HepG2 (cell line): ENCODE measurements around the gene CCDC148. TPM values are rescaled to one million over a fixed set of nuclear protein-coding genes. Genes with fewer than 3 reads are reported as not detected.

Source experiments
- CBFB ChIP-seq: sonication (generic); formaldehyde crosslinking; IDR thresholded peaks from 2 replicates; pipeline ENCODE4 v1.4.0; 2020; ENCODE audit warnings: missing genetic modification reagents
- CBX5 ChIP-seq: sonication (generic); formaldehyde crosslinking; IDR thresholded peaks from 2 replicates; pipeline ENCODE4 v1.4.0; 2020; ENCODE audit warnings: missing genetic modification reagents, borderline replicate concordance
- DMAP1 ChIP-seq: IDR thresholded peaks from 2 replicates; pipeline ENCODE4 v1.6.1; 2016
- ELF3 ChIP-seq: IDR thresholded peaks from 2 replicates; pipeline ENCODE4 v1.6.1; 2016; ENCODE audit warnings: missing genetic modification reagents, missing compliant biosample characterization
- ETV5 ChIP-seq: IDR thresholded peaks from 2 replicates; pipeline ENCODE4 v1.6.1; 2018; ENCODE audit warnings: missing biosample characterization, missing genetic modification reagents, inconsistent platforms, borderline replicate concordance
- GFI1 ChIP-seq: sonication (generic); formaldehyde crosslinking; IDR thresholded peaks from 2 replicates; pipeline ENCODE4 v1.5.0; 2020; ENCODE audit warnings: missing genetic modification reagents, mild to moderate bottlenecking, borderline replicate concordance
- HHEX ChIP-seq: IDR thresholded peaks from 2 replicates; pipeline ENCODE4 v1.6.1; 2016; ENCODE audit warnings: control low read depth
- HNF4A ChIP-seq: sonication (generic); formaldehyde crosslinking; IDR thresholded peaks from 2 replicates; pipeline ENCODE4 v1.4.0; 2020; ENCODE audit warnings: missing genetic modification reagents
- HOXA3 ChIP-seq: sonication (generic); formaldehyde crosslinking; IDR thresholded peaks from 2 replicates; pipeline ENCODE4 v1.5.0; 2020; ENCODE audit warnings: missing genetic modification reagents
- JUNB ChIP-seq: sonication (generic); formaldehyde crosslinking; IDR thresholded peaks from 2 replicates; pipeline ENCODE4 v1.8.0; 2022; ENCODE audit warnings: missing genetic modification reagents, mild to moderate bottlenecking, borderline replicate concordance
- ZBTB20 ChIP-seq: sonication (generic); formaldehyde crosslinking; IDR thresholded peaks from 2 replicates; pipeline ENCODE4 v1.8.1; 2023; ENCODE audit warnings: missing genetic modification reagents, low read depth, mild to moderate bottlenecking, borderline replicate concordance
- ZNF251 ChIP-seq: sonication (generic); formaldehyde crosslinking; IDR thresholded peaks from 2 replicates; pipeline ENCODE4 v1.9.0; 2021; ENCODE audit warnings: mild to moderate bottlenecking, missing genetic modification reagents
- ZNF263 ChIP-seq: sonication (generic); formaldehyde crosslinking; IDR thresholded peaks from 2 replicates; pipeline ENCODE4 v1.4.0; 2020; ENCODE audit warnings: missing genetic modification reagents
- ZNF652 ChIP-seq: IDR thresholded peaks from 2 replicates; pipeline ENCODE4 v1.6.1; 2016; ENCODE audit warnings: low read depth, borderline replicate concordance
- ZNF766 ChIP-seq: sonication (generic); formaldehyde crosslinking; IDR thresholded peaks from 2 replicates; pipeline ENCODE4 v1.5.0; 2020; ENCODE audit warnings: missing genetic modification reagents, borderline replicate concordance
- polyA plus RNA-seq, 8 experiments: library from polyadenylated mRNA; depleted of rRNA in 3 of 8; stranded (reverse) in 7 of 8; unstranded in 1 of 8; fragments of >200 nt; fragmentation: Illumina TruSeq in 4 of 8; extraction: Trizol in 4 of 8; gene quantifications; 2 replicates each; pipeline versions ENCODE4 v1.2.1 to v1.2.3, GENCODE V29; 2011 to 2016; ENCODE audit warnings: low read depth in 4 of 8, missing spikeins in 1 of 8, mixed read lengths in 1 of 8; ENCODE audit not compliant: insufficient read depth in 1 of 8
- total RNA-seq, 5 experiments: library from RNA; depleted of rRNA; stranded (reverse); fragments of >200 nt; fragmentation: Illumina TruSeq; extraction: Trizol; gene quantifications; 2 replicates each; pipeline ENCODE4 v1.2.3, GENCODE V29; 2016; ENCODE audit warnings: low read depth in 1 of 5
- TF ChIP-seq, protein P1 (sequence below), 2 experiments: sonication (generic) in 1 of 2; formaldehyde crosslinking in 1 of 2; IDR thresholded peaks; 2 replicates each; pipeline versions ENCODE4 v1.4.0 to v1.6.1; 2016 to 2020; ENCODE audit warnings: borderline replicate concordance in 1 of 2, low read depth in 1 of 2, mild to moderate bottlenecking in 1 of 2, missing genetic modification reagents in 1 of 2
- TF ChIP-seq, protein P2 (sequence below): sonication (generic); formaldehyde crosslinking; IDR thresholded peaks from 2 replicates; pipeline ENCODE4 v1.8.0; 2022; ENCODE audit warnings: mild to moderate bottlenecking, missing genetic modification reagents; ENCODE audit not compliant: insufficient replicate concordance
- TF ChIP-seq, protein P3 (sequence below): sonication (generic); formaldehyde crosslinking; IDR thresholded peaks from 2 replicates; pipeline ENCODE4 v1.5.1; 2020; ENCODE audit warnings: mild to moderate bottlenecking, missing genetic modification reagents, borderline replicate concordance

The CCDC148 gene
- total and polyA plus RNA-seq, 2 of the 13 experiments (the other 11 are each of a cell fraction or from before 2014, with no cell fraction given): 0.30 to 0.49 TPM

DNA sequence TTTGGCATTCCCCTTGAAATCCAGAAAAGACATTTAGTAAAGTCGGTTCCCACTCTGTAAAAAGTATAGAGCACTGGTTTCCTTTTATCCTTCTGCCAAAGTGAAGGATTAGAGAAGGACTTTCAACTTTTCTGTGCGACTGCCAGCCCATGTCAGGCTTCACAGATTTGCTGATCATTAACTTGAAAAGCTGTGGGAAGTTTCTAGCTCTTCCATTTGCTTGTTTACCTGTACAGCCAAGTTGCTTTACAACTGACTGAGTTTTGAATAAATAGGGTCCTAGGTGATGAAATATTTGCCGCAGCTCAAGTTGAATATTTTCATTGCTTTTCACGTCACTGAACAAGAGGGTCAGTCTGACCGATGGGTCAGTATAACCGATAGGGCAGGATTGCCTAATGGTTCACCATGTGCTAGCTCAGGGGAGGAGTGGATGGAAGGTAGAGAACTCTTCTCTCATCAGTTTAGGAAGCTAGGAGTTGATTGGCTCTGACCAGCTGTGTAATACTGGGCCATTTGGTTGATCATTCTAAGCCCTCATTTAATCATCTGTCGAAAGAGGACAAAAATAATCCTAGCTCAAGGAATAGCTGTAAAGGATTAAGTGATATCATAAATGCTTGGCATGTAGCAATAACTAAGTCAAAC, 324.5 kb downstream of the CCDC148 start (continued):
- TF ChIP-seq, protein P1, sequence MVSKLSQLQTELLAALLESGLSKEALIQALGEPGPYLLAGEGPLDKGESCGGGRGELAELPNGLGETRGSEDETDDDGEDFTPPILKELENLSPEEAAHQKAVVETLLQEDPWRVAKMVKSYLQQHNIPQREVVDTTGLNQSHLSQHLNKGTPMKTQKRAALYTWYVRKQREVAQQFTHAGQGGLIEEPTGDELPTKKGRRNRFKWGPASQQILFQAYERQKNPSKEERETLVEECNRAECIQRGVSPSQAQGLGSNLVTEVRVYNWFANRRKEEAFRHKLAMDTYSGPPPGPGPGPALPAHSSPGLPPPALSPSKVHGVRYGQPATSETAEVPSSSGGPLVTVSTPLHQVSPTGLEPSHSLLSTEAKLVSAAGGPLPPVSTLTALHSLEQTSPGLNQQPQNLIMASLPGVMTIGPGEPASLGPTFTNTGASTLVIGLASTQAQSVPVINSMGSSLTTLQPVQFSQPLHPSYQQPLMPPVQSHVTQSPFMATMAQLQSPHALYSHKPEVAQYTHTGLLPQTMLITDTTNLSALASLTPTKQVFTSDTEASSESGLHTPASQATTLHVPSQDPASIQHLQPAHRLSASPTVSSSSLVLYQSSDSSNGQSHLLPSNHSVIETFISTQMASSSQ (IDR thresholded peaks at IDR 0.05; ENCODE audit: low read depth): peak; percentile 95
- TF ChIP-seq, protein P1 (CRISPR knock-in tag; IDR thresholded peaks at IDR 0.05; ENCODE audit: borderline replicate concordance): peak; percentile 97
- TF ChIP-seq CBX5 (CRISPR knock-in tag) (peak; percentile 95; the same call in 1 of the 2 replicates), ZNF251 (CRISPR knock-in tag) (no peak), JUNB (CRISPR knock-in tag) (no peak), HHEX (CRISPR knock-in tag) (peak; percentile 35; the same call in 1 of the 2 replicates), ELF3 (CRISPR knock-in tag) (peak; percentile 85; the same call in 1 of the 2 replicates), HNF4A (CRISPR knock-in tag) (peak; percentile 89), DMAP1 (peak; percentile 28; the same call in 1 of the 2 replicates), ZNF263 (CRISPR knock-in tag) (peak; percentile 55; the same call in 1 of the 2 replicates), CBFB (CRISPR knock-in tag) (0 out of 2 replicates have a peak, but pooled peaks have one; percentile 24), GFI1 (CRISPR knock-in tag) (peak; percentile 87), ZNF652 (peak; percentile 13; the same call in 1 of the 2 replicates), HOXA3 (peak; percentile 87), ETV5 (CRISPR knock-in tag) (peak; percentile 66; the same call in 1 of the 2 replicates), ZNF766 (CRISPR knock-in tag) (0 out of 2 replicates have a peak, but pooled peaks have one; percentile 17), ZBTB20 (peak; percentile 90; the same call in 1 of the 2 replicates)
- TF ChIP-seq, protein P2, sequence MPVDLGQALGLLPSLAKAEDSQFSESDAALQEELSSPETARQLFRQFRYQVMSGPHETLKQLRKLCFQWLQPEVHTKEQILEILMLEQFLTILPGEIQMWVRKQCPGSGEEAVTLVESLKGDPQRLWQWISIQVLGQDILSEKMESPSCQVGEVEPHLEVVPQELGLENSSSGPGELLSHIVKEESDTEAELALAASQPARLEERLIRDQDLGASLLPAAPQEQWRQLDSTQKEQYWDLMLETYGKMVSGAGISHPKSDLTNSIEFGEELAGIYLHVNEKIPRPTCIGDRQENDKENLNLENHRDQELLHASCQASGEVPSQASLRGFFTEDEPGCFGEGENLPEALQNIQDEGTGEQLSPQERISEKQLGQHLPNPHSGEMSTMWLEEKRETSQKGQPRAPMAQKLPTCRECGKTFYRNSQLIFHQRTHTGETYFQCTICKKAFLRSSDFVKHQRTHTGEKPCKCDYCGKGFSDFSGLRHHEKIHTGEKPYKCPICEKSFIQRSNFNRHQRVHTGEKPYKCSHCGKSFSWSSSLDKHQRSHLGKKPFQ (CRISPR knock-in tag): peak; percentile 42
- TF ChIP-seq, protein P3, sequence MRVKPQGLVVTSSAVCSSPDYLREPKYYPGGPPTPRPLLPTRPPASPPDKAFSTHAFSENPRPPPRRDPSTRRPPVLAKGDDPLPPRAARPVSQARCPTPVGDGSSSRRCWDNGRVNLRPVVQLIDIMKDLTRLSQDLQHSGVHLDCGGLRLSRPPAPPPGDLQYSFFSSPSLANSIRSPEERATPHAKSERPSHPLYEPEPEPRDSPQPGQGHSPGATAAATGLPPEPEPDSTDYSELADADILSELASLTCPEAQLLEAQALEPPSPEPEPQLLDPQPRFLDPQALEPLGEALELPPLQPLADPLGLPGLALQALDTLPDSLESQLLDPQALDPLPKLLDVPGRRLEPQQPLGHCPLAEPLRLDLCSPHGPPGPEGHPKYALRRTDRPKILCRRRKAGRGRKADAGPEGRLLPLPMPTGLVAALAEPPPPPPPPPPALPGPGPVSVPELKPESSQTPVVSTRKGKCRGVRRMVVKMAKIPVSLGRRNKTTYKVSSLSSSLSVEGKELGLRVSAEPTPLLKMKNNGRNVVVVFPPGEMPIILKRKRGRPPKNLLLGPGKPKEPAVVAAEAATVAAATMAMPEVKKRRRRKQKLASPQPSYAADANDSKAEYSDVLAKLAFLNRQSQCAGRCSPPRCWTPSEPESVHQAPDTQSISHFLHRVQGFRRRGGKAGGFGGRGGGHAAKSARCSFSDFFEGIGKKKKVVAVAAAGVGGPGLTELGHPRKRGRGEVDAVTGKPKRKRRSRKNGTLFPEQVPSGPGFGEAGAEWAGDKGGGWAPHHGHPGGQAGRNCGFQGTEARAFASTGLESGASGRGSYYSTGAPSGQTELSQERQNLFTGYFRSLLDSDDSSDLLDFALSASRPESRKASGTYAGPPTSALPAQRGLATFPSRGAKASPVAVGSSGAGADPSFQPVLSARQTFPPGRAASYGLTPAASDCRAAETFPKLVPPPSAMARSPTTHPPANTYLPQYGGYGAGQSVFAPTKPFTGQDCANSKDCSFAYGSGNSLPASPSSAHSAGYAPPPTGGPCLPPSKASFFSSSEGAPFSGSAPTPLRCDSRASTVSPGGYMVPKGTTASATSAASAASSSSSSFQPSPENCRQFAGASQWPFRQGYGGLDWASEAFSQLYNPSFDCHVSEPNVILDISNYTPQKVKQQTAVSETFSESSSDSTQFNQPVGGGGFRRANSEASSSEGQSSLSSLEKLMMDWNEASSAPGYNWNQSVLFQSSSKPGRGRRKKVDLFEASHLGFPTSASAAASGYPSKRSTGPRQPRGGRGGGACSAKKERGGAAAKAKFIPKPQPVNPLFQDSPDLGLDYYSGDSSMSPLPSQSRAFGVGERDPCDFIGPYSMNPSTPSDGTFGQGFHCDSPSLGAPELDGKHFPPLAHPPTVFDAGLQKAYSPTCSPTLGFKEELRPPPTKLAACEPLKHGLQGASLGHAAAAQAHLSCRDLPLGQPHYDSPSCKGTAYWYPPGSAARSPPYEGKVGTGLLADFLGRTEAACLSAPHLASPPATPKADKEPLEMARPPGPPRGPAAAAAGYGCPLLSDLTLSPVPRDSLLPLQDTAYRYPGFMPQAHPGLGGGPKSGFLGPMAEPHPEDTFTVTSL (CRISPR knock-in tag): peak; percentile 98
